Measurements from ENCODE around the gene TEAD3.

GRCh38 chr6:35427851-35428321, 69.0 kb downstream of the TEAD3 start:
- no peak for TF ChIP-seq MAX (IDR thresholded peaks at IDR 0.05; ENCODE audit: low read depth, low read length)
- TF ChIP-seq CTCF (IDR thresholded peaks at IDR 0.05; ENCODE audit: low read depth, low read length): no peak
- no peak for TF ChIP-seq POLR2A (IDR thresholded peaks at IDR 0.05; ENCODE audit: extremely low read depth, insufficient read length)
